ENCODE data around the gene ADGRV1. TPM values are rescaled to one million over a fixed set of nuclear protein-coding genes. Genes with fewer than 3 reads are reported as not detected.

The ADGRV1 gene
- total RNA-seq, 1 donor from 2014 or later: 0.99 TPM

DNA sequence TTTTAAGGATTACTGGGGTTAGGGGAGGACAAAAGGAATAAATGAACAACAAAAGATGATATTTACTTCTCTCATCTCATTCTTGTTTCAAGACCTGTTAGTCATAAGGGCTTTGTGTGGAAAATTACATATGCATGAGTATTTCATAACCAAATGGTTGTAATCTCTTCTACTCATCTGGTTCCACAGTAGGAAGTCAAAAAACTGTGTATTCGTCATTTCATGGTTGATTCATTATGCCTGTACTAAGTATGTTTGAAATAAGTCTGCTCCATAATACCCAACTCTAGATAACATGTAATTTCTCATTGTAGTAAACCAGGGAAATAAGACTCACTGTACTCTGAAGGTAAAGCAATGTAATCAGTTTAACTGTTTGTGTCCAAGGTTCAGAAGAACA, 611.7 kb downstream of the ADGRV1 start:
- no peaks in the 10 kb centered on the region for H3K9me3 Mint-ChIP-seq (ENCODE audit: unreplicated experiment)
- peaks cover 16% of the 10 kb centered on the region for H3K4me1 Mint-ChIP-seq (ENCODE audit: unreplicated experiment)
- no peaks in the 10 kb centered on the region for H3K27me3 Mint-ChIP-seq (ENCODE audit: unreplicated experiment)
- TF ChIP-seq CTCF (IDR thresholded peaks at IDR 0.05): no peak
- no peak overlapping the region for H3K27ac Mint-ChIP-seq (ENCODE audit: unreplicated experiment)
- DNase-seq (ENCODE audit: extremely low spot score, unreplicated experiment): no peak
- no peaks in the 10 kb centered on the region for H3K36me3 Mint-ChIP-seq (ENCODE audit: unreplicated experiment)
- no peak overlapping the region for H3K4me3 Mint-ChIP-seq (ENCODE audit: unreplicated experiment)

DNA sequence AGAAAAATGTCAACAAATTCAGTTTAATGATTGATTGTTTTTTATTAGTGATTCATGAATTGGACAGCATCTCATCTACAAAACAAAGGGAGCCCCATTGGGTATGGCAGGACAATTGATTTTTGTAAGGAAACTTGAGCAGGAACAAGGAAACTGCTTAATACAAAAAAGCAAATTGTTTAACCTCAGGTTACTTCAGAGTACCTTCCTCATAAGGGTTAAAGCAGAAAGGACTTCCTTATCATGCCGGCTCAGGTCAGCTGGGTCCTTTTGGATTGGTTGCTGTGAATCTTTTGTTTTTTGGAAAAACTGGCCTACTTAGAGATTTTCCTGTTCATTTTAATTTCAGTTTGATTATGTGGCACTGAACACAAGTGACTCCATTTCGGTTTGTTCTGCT, 612.7 kb downstream of the ADGRV1 start:
- peaks cover 14% of the 10 kb centered on the region for H3K4me1 Mint-ChIP-seq (ENCODE audit: unreplicated experiment)
- no peaks in the 10 kb centered on the region for H3K36me3 Mint-ChIP-seq (ENCODE audit: unreplicated experiment)
- H3K4me3 Mint-ChIP-seq (ENCODE audit: unreplicated experiment): no peak overlapping the region
- no peak for DNase-seq (ENCODE audit: extremely low spot score, unreplicated experiment)
- H3K27me3 Mint-ChIP-seq (ENCODE audit: unreplicated experiment): no peaks in the 10 kb centered on the region
- TF ChIP-seq CTCF (IDR thresholded peaks at IDR 0.05): no peak
- H3K27ac Mint-ChIP-seq (ENCODE audit: unreplicated experiment): no peak overlapping the region
- no peaks in the 10 kb centered on the region for H3K9me3 Mint-ChIP-seq (ENCODE audit: unreplicated experiment)

- Mint-ChIP-seq H3K36me3 (ENCODE audit: unreplicated experiment) (no peaks in the 10 kb centered on the region), H3K27ac (ENCODE audit: unreplicated experiment) (no peak overlapping the region), H3K4me3 (ENCODE audit: unreplicated experiment) (no peak overlapping the region), H3K4me1 (ENCODE audit: unreplicated experiment) (peaks cover 24% of the 10 kb centered on the region), H3K9me3 (ENCODE audit: unreplicated experiment) (no peaks in the 10 kb centered on the region), H3K27me3 (ENCODE audit: unreplicated experiment) (no peaks in the 10 kb centered on the region)
- TF ChIP-seq CTCF (IDR thresholded peaks at IDR 0.05): no peak
- DNase-seq (ENCODE audit: extremely low spot score, unreplicated experiment): no peak
Observed at GRCh38 chr5:91174396-91174795, 615.8 kb downstream of the ADGRV1 start.

DNA sequence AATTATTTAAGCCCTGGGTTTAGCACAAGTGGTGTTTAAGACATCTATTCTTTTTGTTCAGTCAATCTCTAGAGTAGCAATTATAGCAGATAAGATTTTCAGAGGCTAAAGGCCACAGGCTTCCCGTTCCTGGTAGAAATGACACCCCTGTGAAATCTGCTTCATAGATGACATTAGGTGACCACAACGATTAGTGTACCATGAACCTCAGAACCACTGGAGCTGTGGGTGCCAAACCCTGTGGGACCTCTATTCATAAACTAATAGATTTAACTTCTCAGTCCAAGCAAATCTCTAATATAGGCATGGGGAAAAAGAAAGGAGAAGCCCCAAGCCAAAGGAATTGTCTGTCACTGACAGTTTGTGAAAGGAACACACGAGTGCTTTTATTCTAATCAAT, 617.1 kb downstream of the ADGRV1 start:
- TF ChIP-seq CTCF (IDR thresholded peaks at IDR 0.05): no peak
- Mint-ChIP-seq H3K4me1 (ENCODE audit: unreplicated experiment) (peaks cover 25% of the 10 kb centered on the region), H3K9me3 (ENCODE audit: unreplicated experiment) (no peaks in the 10 kb centered on the region), H3K36me3 (ENCODE audit: unreplicated experiment) (no peaks in the 10 kb centered on the region), H3K4me3 (ENCODE audit: unreplicated experiment) (no peak overlapping the region), H3K27me3 (ENCODE audit: unreplicated experiment) (no peaks in the 10 kb centered on the region), H3K27ac (ENCODE audit: unreplicated experiment) (no peak overlapping the region)
- DNase-seq (ENCODE audit: extremely low spot score, unreplicated experiment): no peak

DNA sequence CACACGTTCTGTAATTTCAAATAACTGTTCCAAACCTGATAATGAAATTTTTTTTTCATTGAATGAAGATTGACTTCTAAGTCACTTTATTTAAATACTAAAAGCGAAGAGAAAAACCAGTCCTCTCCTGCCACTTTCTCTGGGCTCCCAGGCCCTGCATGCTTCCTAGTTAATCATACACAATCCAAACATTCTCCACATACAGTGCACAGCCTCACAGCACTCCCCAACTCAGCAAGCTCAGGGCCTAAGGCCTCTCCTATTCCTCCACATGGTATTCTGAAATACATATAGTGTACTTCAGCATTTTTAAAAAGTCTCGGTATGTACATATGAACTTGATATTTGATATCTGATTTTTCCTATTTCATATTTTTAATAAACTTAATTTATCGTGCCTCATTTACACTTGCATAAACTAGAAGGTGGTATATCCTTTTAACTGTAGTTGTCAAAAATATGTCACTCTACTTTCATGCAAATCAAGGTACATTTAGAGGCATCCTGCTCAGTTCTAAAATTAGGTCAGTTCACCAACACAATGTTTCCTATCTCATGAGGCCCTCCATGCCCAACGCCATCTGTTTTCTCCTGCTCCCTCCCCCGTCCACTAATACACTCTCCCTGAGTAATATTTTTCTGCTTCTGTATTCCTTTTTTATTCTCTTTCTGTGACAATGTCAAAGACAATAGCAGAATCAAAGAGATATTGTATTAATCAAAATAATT, 617.9 kb downstream of the ADGRV1 start:
- Mint-ChIP-seq H3K27me3 (ENCODE audit: unreplicated experiment) (no peaks in the 10 kb centered on the region), H3K4me1 (ENCODE audit: unreplicated experiment) (peaks cover 25% of the 10 kb centered on the region), H3K4me3 (ENCODE audit: unreplicated experiment) (no peak overlapping the region), H3K36me3 (ENCODE audit: unreplicated experiment) (no peaks in the 10 kb centered on the region), H3K9me3 (ENCODE audit: unreplicated experiment) (no peaks in the 10 kb centered on the region), H3K27ac (ENCODE audit: unreplicated experiment) (peak overlapping the region; percentile 35)
- DNase-seq (ENCODE audit: extremely low spot score, unreplicated experiment): no peak
- TF ChIP-seq CTCF (IDR thresholded peaks at IDR 0.05): no peak
